ENCODE measurements around the gene C12orf42. TPM values are rescaled to one million over a fixed set of nuclear protein-coding genes. Genes with fewer than 3 reads are reported as not detected.

The C12orf42 gene
- total and polyA plus RNA-seq, 2 experiments from 2014 or later = not detected

- no peaks in the 10 kb centered on the region for H3K36me3 ChIP-seq
- H3K27me3 ChIP-seq = no peaks in the 10 kb centered on the region
- no peak overlapping the region for H3K4me3 ChIP-seq
- DNase-seq (ENCODE audit: low read depth in 1 of 2, low spot score in 1 of 2) = no peak
- TF ChIP-seq CTCF (IDR thresholded peaks at IDR 0.05; ENCODE audit: low read depth, low read length) = no peak
- no peaks in the 10 kb centered on the region for H3K9me3 ChIP-seq (ENCODE audit: low read depth)
- no peaks in the 10 kb centered on the region for H3K4me1 ChIP-seq (ENCODE audit: low read depth)
- H3K27ac ChIP-seq = no peak overlapping the region
Observed at GRCh38 chr12:103518899-103519298, 23.1 kb upstream of the C12orf42 start.

- Histone ChIP-seq H3K27ac (no peak overlapping the region), H3K27me3 (no peaks in the 10 kb centered on the region), H3K4me1 (ENCODE audit: low read depth) (no peaks in the 10 kb centered on the region), H3K36me3 (no peaks in the 10 kb centered on the region), H3K9me3 (ENCODE audit: low read depth) (no peaks in the 10 kb centered on the region), H3K4me3 (no peak overlapping the region)
- no peak for DNase-seq (ENCODE audit: low read depth in 1 of 2, low spot score in 1 of 2)
- no peak for TF ChIP-seq CTCF (IDR thresholded peaks at IDR 0.05; ENCODE audit: low read depth, low read length)
Observed at GRCh38 chr12:103517161-103517560, 21.4 kb upstream of the C12orf42 start.

- no peaks in the 10 kb centered on the region for H3K36me3 ChIP-seq
- no peak overlapping the region for H3K27ac ChIP-seq
- H3K4me3 ChIP-seq = no peak overlapping the region
- no peaks in the 10 kb centered on the region for H3K27me3 ChIP-seq
- no peak for TF ChIP-seq CTCF (IDR thresholded peaks at IDR 0.05; ENCODE audit: low read depth, low read length)
- no peak for DNase-seq (ENCODE audit: low read depth in 1 of 2, low spot score in 1 of 2)
- no peaks in the 10 kb centered on the region for H3K9me3 ChIP-seq (ENCODE audit: low read depth)
- no peaks in the 10 kb centered on the region for H3K4me1 ChIP-seq (ENCODE audit: low read depth)
Observed at GRCh38 chr12:103515341-103515740, 19.6 kb upstream of the C12orf42 start.

- no peaks in the 10 kb centered on the region for H3K36me3 ChIP-seq
- no peak overlapping the region for H3K27ac ChIP-seq
- H3K9me3 ChIP-seq (ENCODE audit: low read depth) = no peaks in the 10 kb centered on the region
- no peaks in the 10 kb centered on the region for H3K27me3 ChIP-seq
- no peak overlapping the region for H3K4me3 ChIP-seq
- H3K4me1 ChIP-seq (ENCODE audit: low read depth) = no peaks in the 10 kb centered on the region
- no peak for TF ChIP-seq CTCF (IDR thresholded peaks at IDR 0.05; ENCODE audit: low read depth, low read length)
- DNase-seq (ENCODE audit: low read depth in 1 of 2, low spot score in 1 of 2) = no peak
Observed at GRCh38 chr12:103513875-103514274, 18.1 kb upstream of the C12orf42 start.

- TF ChIP-seq CTCF (IDR thresholded peaks at IDR 0.05; ENCODE audit: low read depth, low read length) = no peak
- H3K36me3 ChIP-seq = no peaks in the 10 kb centered on the region
- H3K4me3 ChIP-seq = no peak overlapping the region
- H3K27ac ChIP-seq = no peak overlapping the region
- H3K9me3 ChIP-seq (ENCODE audit: low read depth) = no peaks in the 10 kb centered on the region
- H3K4me1 ChIP-seq (ENCODE audit: low read depth) = no peaks in the 10 kb centered on the region
- H3K27me3 ChIP-seq = no peaks in the 10 kb centered on the region
- DNase-seq (ENCODE audit: low read depth in 1 of 2, low spot score in 1 of 2) = no peak
Observed at GRCh38 chr12:103505371-103506236, 9.8 kb upstream of the C12orf42 start.

All from cardiac muscle cell (in vitro differentiated cells and primary cell).